Activated CD8-positive, alpha-beta T cell treated with anti-CD3 and anti-CD28 coated beads, Interleukin-2, amount 10 ng/mL, durations not matched to agents 7 days and 5 days (primary cell): ENCODE data around the gene DIPK1B. TPM values are rescaled to one million over a fixed set of nuclear protein-coding genes. Genes with fewer than 3 reads are reported as not detected.

Experiments used
- ATAC-seq: fragments of 150-1000 bp; cut with Tn5 transposase; one replicate; pipeline ENCODE4 v1.10.0; 2021; ENCODE audit warnings: moderate library complexity
- CTCF ChIA-PET: fragments of 350-600 bp; sonication (Branson Sonifier 250); formaldehyde crosslinking; loops from one replicate; lab custom pipeline; 2021; ENCODE audit warnings: antibody characterized with exemption; lab: Charles Lee
- POLR2A ChIA-PET: fragments of 350-600 bp; sonication (Branson Sonifier 250); formaldehyde crosslinking; loops from one replicate; lab custom pipeline; 2021; ENCODE audit warnings: antibody characterized with exemption; lab: Charles Lee
- DNase-seq: peaks from one replicate; pipeline ENCODE4 v3.0.0-alpha.2; 2020
- H3K27ac Mint-ChIP-seq: one replicate; pipeline ENCODE4 v1.8.0; 2021; ENCODE audit warnings: mild to moderate bottlenecking, mixed read lengths
- H3K27me3 Mint-ChIP-seq: one replicate; pipeline ENCODE4 v1.8.0; 2021; ENCODE audit warnings: low read depth, mixed read lengths
- H3K36me3 Mint-ChIP-seq: one replicate; pipeline ENCODE4 v1.8.0; 2021; ENCODE audit warnings: low read depth, mixed read lengths
- H3K4me1 Mint-ChIP-seq: one replicate; pipeline ENCODE4 v1.8.0; 2021; ENCODE audit warnings: low read depth, mixed read lengths
- H3K4me3 Mint-ChIP-seq: one replicate; pipeline ENCODE4 v1.8.0; 2021; ENCODE audit warnings: mild to moderate bottlenecking, mixed read lengths
- H3K9me3 Mint-ChIP-seq: one replicate; pipeline ENCODE4 v1.8.0; 2022; ENCODE audit warnings: mixed read lengths; ENCODE audit not compliant: insufficient read depth
- total RNA-seq, 2 experiments: library from RNA; stranded (reverse); gene quantifications; one replicate each; pipeline ENCODE4 v1.2.3, GENCODE V29; 2021

Gene DIPK1B
- total RNA-seq, 2 experiments from 2014 or later, result 0.16 TPM; not detected in 1

DNA sequence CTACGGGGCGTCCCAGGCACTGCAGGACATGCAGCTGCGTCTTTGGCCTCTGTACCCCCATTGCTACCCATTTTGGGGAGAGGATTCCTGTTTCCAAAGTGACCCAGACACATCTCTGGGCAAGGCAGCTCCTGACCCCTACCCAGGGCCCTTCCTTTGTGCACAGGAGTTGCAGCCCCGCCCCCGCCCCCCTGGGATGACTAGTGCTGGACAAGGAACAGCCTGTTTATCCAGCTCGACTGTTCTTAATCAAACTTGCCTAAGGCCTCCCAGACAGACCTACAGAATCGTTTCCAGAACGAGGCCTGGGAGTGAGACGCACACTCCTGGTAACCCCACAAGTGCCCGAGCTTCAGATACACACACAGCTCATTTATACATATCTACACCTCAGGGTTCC is 13.2 kb downstream of the DIPK1B start:
- no peak for ATAC-seq
- H3K9me3 Mint-ChIP-seq, result no peaks in the 10 kb centered on the region
- H3K36me3 Mint-ChIP-seq, result peaks cover 44% of the 10 kb centered on the region
- DNase-seq, result no peak
- H3K4me1 Mint-ChIP-seq, result peaks cover 43% of the 10 kb centered on the region
- H3K27me3 Mint-ChIP-seq, result no peaks in the 10 kb centered on the region
- ChIA-PET POLR2A (interaction anchor here (3.3 kb wide), 1 partner anchor 9 kb away, joined by 53 read pairs; no protein-coding TSS in a partner anchor), CTCF (interaction anchor here (1.5 kb wide), 2 partner anchors 30 to 309 kb away, joined by 3 to 6 read pairs; no protein-coding TSS in a partner anchor)
- no peak overlapping the region for H3K27ac Mint-ChIP-seq
- H3K4me3 Mint-ChIP-seq, result peak overlapping the region; percentile 92

DNA sequence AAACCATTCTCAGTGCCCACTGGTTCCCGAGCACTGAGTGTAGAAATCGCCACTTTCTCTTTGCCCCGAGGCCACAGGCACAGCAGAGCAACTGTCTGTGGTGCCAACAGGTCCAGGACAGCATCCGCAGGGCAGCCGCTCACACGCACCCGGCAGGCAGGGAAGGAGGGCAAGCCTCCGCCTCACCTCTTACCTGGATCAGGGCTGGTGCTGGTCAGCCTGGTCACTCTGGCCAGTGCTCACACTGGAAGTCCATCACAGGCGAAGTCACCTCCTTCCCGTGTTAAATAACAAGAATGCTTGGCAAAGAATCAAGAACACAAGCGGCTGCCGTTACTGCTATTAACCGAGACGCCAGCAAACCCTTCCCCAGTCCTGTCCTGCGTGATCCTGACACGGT is 13.7 kb downstream of the DIPK1B start:
- CTCF ChIA-PET, result interaction anchor here (0.9 to 3.6 kb wide), 8 partner anchors 17 to 309 kb away, joined by 3 to 23 read pairs (median 4); partner anchors contain the start of gene LCN10
- H3K4me3 Mint-ChIP-seq, result peak overlapping the region; percentile 92
- H3K4me1 Mint-ChIP-seq, result peaks cover 43% of the 10 kb centered on the region

DNA sequence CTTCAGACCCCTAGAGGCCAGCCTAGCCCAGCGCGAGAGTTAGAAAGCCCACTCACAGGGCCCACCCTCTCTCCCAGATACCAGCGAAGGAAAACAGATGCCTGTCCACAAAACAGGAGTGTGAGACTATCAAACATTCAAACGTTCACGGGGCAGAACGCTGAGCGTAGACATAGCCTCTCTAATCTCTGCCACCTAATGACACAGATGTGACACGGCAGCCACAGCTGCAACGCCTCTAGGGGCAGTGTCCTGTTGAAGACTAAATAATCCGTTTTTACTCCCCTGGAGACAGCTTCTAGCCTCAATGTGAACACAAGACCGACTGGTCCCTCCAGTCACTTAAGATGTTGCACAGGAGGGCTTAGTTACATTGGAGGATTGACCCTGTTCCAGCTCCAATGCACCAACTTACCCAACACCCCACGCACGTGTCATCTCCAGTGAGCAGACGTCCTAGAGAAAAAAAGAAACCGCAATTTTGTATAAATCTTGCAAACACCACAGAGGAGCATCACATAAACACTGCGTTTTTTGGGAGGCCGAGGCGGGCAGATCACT is 14.3 kb downstream of the DIPK1B start:
- ChIA-PET POLR2A (interaction anchor here (0.7 to 3.3 kb wide), 14 partner anchors 10 to 302 kb away, joined by 3 to 53 read pairs (median 4); no protein-coding TSS in a partner anchor), CTCF (interaction anchor here (0.6 to 3.6 kb wide), 22 partner anchors 11 to 326 kb away, joined by 3 to 23 read pairs (median 4); partner anchors contain the start of genes AGPAT2 and LCN10)
- H3K27ac Mint-ChIP-seq, result peak overlapping the region; percentile 89
- H3K36me3 Mint-ChIP-seq, result peaks cover 40% of the 10 kb centered on the region
- no peaks in the 10 kb centered on the region for H3K9me3 Mint-ChIP-seq
- H3K4me3 Mint-ChIP-seq, result peak overlapping the region; percentile 92
- peaks cover 42% of the 10 kb centered on the region for H3K4me1 Mint-ChIP-seq
- peak; percentile 29 for ATAC-seq
- no peaks in the 10 kb centered on the region for H3K27me3 Mint-ChIP-seq
- peak; percentile 73 for DNase-seq

More for the DNA sequence above, 13.7 kb downstream of the DIPK1B start:
- ATAC-seq (no peak), DNase-seq (no peak)
- POLR2A ChIA-PET, result interaction anchor here (1.1 to 3.3 kb wide), 6 partner anchors 10 to 43 kb away, joined by 3 to 53 read pairs (median 6); no protein-coding TSS in a partner anchor
- Mint-ChIP-seq H3K9me3 (no peaks in the 10 kb centered on the region), H3K27ac (peak overlapping the region; percentile 89), H3K36me3 (peaks cover 43% of the 10 kb centered on the region), H3K27me3 (no peaks in the 10 kb centered on the region)

DNA sequence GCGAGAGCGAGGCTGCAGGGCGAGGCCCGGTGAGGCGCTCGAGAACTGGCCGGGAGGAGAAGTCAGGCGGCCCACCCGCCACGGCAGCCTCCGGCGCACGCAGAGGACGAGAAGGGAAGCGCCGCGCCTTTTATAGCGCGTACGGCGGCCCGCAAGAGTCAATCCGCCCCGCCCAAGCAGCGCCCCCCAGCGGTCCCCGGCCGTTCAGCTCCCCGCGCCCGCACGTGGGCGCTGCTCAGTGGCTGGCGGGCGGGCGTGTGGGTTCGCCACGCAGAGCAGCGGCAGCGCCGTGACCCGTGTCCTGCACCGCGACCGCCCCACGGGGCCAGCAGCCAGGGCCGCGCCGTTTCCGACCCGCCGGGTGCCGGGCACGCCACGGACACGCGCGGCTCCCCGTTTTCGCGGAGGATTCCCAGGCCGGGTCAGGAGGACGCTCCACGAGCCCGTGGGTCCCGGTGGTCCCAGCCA is 15.7 kb downstream of the DIPK1B start:
- peak overlapping the region; percentile 92 for H3K4me3 Mint-ChIP-seq
- H3K9me3 Mint-ChIP-seq, result no peaks in the 10 kb centered on the region
- H3K27me3 Mint-ChIP-seq, result no peaks in the 10 kb centered on the region
- ChIA-PET POLR2A (interaction anchor here (0.6 to 3.3 kb wide), 25 partner anchors 10 to 301 kb away, joined by 3 to 53 read pairs (median 4); partner anchors contain the start of genes LCN10 and LCN15), CTCF (interaction anchor here (0.9 to 3.6 kb wide), 11 partner anchors 20 to 301 kb away, joined by 3 to 23 read pairs (median 5); partner anchors contain the start of genes AGPAT2 and TRAF2)
- H3K4me1 Mint-ChIP-seq, result peaks cover 42% of the 10 kb centered on the region
- DNase-seq (peak; percentile 93), ATAC-seq (peak; percentile 85)
- peak overlapping the region; percentile 30 for H3K27ac Mint-ChIP-seq
- peaks cover 39% of the 10 kb centered on the region for H3K36me3 Mint-ChIP-seq

DNA sequence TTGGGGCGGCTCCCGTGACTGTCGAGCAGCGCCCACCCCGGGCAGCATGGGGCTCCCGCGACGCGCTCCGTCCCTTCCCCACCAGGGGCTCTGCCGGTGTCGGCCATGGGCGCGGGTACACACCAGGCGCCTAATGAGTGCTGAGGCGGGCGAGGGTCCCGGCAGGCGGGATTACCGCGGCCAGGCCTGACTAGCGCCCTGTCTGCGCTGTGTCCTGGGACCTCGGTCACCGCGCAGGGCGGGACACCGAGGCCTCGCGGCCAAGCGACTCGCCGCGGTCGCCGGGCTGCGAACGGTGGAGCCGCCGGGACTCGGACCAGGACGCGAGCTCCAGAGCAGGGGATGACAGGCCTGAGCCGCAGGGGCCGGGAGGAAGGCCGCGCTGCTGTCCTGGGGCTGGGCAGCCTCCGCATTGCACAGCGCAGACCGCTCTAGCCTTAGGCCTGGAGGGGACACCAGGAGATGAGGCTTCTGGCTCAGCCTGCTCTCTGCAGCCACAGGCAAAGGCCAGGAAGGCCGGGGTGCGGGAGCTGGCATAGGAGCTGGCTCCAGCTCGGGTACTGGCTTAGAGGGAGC is 16.3 kb downstream of the DIPK1B start:
- Mint-ChIP-seq H3K4me3 (peak overlapping the region; percentile 66), H3K36me3 (peaks cover 35% of the 10 kb centered on the region), H3K27me3 (no peaks in the 10 kb centered on the region), H3K27ac (no peak overlapping the region), H3K9me3 (no peaks in the 10 kb centered on the region), H3K4me1 (peaks cover 40% of the 10 kb centered on the region)
- DNase-seq (no peak), ATAC-seq (peak; percentile 8)
- POLR2A ChIA-PET, result interaction anchor here (0.6 to 3.3 kb wide), 24 partner anchors 10 to 272 kb away, joined by 3 to 53 read pairs (median 4); partner anchors contain the start of genes LCN10 and LCN15
- CTCF ChIA-PET, result interaction anchor here (0.7 to 3.6 kb wide), 15 partner anchors 13 to 301 kb away, joined by 3 to 23 read pairs (median 5); partner anchors contain the start of genes AGPAT2 and TRAF2

DNA sequence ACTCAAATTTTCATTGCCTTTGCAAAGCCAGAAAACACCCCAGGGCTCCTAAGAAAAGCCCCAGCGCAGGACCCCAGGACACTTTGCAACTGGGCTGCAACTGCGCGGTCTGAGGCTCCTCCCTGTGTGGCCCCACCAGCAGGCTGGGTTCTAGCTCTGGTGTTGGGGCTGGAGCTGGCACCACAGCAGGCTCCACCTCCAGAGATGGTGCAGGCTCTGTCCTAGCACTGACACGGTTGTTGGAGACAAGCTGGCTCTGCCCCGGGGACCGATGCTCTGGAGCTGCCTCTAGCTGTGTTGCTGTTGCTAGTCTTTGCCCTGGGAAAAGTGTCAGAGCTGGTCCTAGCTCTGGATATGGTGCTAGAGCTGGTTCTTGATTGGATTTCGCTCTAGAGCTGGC is 16.8 kb downstream of the DIPK1B start:
- no peak for DNase-seq
- Mint-ChIP-seq H3K4me3 (peak overlapping the region; percentile 66), H3K4me1 (peaks cover 35% of the 10 kb centered on the region), H3K27ac (no peak overlapping the region), H3K36me3 (peaks cover 30% of the 10 kb centered on the region), H3K9me3 (no peaks in the 10 kb centered on the region), H3K27me3 (no peaks in the 10 kb centered on the region)
- ATAC-seq, result no peak
- POLR2A ChIA-PET, result interaction anchor here (0.9 to 2.5 kb wide), 6 partner anchors 9 to 244 kb away, joined by 3 to 18 read pairs (median 10); partner anchors contain the start of gene LCN10
- CTCF ChIA-PET, result interaction anchor here (0.7 to 3.6 kb wide), 12 partner anchors 13 to 300 kb away, joined by 3 to 23 read pairs (median 5); no protein-coding TSS in a partner anchor

DNA sequence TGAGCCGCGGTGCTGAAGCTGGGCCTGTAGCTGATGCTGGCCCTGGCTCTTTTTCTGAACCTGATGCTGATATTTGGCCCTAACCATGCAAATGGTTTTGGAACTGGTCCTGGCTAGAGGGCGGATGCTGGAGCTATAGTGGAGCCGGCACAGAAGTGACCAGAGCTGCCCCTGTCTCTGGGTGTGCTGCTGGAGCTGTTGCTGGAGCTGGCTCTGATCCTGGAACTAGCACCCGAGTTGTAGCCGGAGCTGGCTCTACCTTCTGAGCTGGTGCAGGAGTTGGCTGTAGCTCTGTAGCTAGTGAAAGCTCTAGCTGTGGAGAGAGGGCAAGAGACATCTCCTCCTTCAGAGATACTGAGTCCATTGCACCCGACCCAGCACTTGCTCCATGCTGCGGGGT is 17.6 kb downstream of the DIPK1B start:
- ATAC-seq, result no peak
- Mint-ChIP-seq H3K27ac (no peak overlapping the region), H3K4me3 (peak overlapping the region; percentile 66)

DNA sequence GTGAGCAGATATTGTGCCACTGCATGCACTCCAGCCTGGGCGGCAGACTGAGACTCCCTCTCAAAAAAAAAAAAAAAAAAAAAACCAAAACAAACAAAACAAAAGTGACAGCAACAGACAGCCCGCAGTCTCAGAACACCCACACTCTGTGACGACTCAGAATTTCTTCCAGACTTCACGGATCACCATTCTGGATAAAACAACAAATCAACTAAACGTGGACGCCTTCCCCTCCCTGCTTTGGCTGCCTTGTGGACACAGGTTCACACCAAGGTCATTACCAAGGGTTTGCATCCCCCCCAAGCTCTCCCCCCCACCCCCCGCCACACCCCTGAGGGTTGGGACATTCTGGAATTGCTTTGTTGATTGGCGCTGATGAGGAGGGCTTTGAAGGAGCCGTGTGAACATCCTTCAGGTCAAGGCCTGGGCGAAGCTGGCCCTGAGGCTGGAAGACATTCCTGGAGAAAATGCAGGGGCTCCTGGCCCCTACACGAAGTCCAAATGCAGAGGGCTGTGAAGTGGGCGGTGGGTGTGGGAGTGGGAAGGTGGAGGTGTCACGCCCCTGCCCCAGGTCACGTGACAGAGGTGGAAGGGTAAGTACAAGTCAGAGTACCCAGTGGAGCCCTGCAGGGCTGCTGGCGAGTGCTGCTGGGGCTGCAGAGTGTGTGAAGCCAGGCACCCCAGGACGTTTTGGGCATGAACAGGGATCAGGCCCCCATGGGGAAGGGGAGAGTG is 20.2 kb downstream of the DIPK1B start:
- H3K4me1 Mint-ChIP-seq, result peaks cover 11% of the 10 kb centered on the region
- ATAC-seq (no peak), DNase-seq (no peak)
- ChIA-PET CTCF (interaction anchor here (1.4 kb wide), 1 partner anchor 24 kb away, joined by 4 read pairs; no protein-coding TSS in a partner anchor), POLR2A (no interaction called here)
- no peaks in the 10 kb centered on the region for H3K27me3 Mint-ChIP-seq
- H3K27ac Mint-ChIP-seq, result no peak overlapping the region
- peaks cover under 1% of the 10 kb centered on the region for H3K36me3 Mint-ChIP-seq
- no peak overlapping the region for H3K4me3 Mint-ChIP-seq
- no peaks in the 10 kb centered on the region for H3K9me3 Mint-ChIP-seq

More for the DNA sequence above, 17.6 kb downstream of the DIPK1B start:
- POLR2A ChIA-PET, result interaction anchor here (0.6 to 0.8 kb wide), 2 partner anchors 9 to 37 kb away, joined by 3 read pairs; no protein-coding TSS in a partner anchor
- H3K4me1 Mint-ChIP-seq, result peaks cover 28% of the 10 kb centered on the region
- H3K9me3 Mint-ChIP-seq, result no peaks in the 10 kb centered on the region
- CTCF ChIA-PET, result interaction anchor here (0.6 to 3.6 kb wide), 8 partner anchors 12 to 299 kb away, joined by 3 to 23 read pairs (median 6); no protein-coding TSS in a partner anchor
- no peaks in the 10 kb centered on the region for H3K27me3 Mint-ChIP-seq
- no peak for DNase-seq
- peaks cover 22% of the 10 kb centered on the region for H3K36me3 Mint-ChIP-seq

DNA sequence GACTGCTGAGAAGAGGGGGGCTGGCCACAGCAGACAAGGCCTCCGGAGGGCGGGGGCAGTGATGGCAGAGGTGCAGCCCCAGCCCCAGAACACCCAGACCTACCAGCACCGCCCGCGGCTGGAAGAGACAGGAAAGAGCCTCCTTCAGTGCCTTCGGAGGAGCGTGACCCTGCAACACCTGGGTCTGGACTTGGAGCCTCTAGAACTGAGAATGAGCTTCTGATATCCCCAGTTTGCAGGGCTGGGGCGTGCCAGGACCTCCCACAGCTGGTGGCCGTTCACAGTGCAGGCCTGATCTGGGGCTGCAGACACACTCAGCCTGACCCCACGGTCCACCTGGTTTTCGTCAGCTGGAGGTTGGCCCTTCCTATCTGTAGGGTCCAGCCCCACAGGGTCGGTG is 21.2 kb downstream of the DIPK1B start:
- Mint-ChIP-seq H3K9me3 (no peaks in the 10 kb centered on the region), H3K4me3 (no peak overlapping the region), H3K36me3 (no peaks in the 10 kb centered on the region), H3K27me3 (no peaks in the 10 kb centered on the region), H3K27ac (no peak overlapping the region), H3K4me1 (peaks cover 11% of the 10 kb centered on the region)
- no peak for ATAC-seq
- ChIA-PET POLR2A (no interaction called here), CTCF (interaction anchor here (1.1 to 1.4 kb wide), 2 partner anchors 25 to 33 kb away, joined by 4 read pairs; no protein-coding TSS in a partner anchor)
- DNase-seq, result no peak

DNA sequence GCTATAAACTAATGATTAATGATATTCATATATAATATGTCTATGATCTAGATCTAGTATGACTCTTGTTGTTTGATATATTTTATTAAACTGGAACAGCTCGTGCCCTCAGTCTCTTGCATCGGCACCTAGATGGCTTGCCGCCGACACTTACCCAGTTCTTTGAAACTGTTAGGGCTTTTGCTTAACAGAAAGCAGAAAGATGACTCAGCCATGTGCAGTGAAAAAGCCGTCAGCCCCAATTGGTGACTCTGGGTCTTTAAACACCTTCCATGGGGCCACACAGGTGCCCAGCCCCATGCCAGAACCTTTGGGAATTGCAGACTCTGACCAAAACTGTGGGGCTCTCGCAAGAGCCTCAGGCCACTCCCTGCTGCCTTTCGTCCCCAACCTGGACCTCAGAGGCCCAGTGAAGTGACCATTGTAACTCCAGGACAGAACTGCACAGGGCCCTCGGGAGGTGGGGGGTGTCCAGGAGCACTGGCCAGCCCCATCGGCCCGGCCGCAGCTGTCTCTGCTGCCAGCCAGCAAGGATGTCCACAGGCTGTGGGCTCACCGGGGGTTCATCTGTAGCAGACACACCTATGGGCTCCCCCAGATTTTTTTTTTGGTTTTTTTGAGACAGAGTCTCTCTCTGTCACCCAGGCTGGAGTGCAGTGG is 22.6 kb downstream of the DIPK1B start:
- ChIA-PET POLR2A (no interaction called here), CTCF (no interaction called here)
- Mint-ChIP-seq H3K4me3 (no peak overlapping the region), H3K27ac (no peak overlapping the region), H3K36me3 (no peaks in the 10 kb centered on the region), H3K4me1 (peaks cover 2% of the 10 kb centered on the region), H3K9me3 (no peaks in the 10 kb centered on the region), H3K27me3 (no peaks in the 10 kb centered on the region)
- ATAC-seq (no peak), DNase-seq (no peak)
